LNCaP clone FGC (cell line): ENCODE data around the gene CDADC1.

ENCODE experiments used
- DNase-seq: peaks from one replicate; pipeline ENCODE4 v3.0.0-alpha.2; 2011; ENCODE audit warnings: low read depth
- H3K4me3 ChIP-seq: 2 replicates; pipeline ENCODE4 v1.5.1; 2011; ENCODE audit warnings: mild to moderate bottlenecking, low read depth, low read length, control low read depth
- TF ChIP-seq, protein P1 (sequence below): IDR thresholded peaks from 2 replicates; pipeline ENCODE4 v1.5.1; 2012; ENCODE audit warnings: mild to moderate bottlenecking; ENCODE audit not compliant: control insufficient read depth, insufficient read depth; ENCODE audit errors: extremely low read depth

The CDADC1 gene

DNA sequence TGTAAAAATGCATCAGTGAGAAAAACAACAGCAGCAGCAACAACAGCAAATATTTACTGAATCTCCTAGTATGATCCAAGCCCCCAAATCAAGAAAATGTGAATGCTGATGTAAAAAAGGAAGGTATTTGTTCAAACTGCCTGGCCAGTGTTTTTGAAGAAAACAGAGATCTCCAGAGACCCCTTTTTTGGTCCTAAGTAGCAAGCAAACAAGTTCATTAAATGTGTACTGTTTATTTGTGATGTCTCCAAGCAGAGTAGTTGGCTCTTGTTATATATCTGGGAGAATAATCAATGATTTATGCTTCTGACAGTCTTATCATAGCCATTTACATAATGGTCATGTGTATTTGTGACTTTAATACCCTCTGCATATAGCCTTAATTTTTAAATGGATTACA is 50.7 kb downstream of the CDADC1 start:
- no peak for DNase-seq
- H3K4me3 ChIP-seq: no peak overlapping the region
- TF ChIP-seq, protein P1, sequence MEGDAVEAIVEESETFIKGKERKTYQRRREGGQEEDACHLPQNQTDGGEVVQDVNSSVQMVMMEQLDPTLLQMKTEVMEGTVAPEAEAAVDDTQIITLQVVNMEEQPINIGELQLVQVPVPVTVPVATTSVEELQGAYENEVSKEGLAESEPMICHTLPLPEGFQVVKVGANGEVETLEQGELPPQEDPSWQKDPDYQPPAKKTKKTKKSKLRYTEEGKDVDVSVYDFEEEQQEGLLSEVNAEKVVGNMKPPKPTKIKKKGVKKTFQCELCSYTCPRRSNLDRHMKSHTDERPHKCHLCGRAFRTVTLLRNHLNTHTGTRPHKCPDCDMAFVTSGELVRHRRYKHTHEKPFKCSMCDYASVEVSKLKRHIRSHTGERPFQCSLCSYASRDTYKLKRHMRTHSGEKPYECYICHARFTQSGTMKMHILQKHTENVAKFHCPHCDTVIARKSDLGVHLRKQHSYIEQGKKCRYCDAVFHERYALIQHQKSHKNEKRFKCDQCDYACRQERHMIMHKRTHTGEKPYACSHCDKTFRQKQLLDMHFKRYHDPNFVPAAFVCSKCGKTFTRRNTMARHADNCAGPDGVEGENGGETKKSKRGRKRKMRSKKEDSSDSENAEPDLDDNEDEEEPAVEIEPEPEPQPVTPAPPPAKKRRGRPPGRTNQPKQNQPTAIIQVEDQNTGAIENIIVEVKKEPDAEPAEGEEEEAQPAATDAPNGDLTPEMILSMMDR: no peak

DNA sequence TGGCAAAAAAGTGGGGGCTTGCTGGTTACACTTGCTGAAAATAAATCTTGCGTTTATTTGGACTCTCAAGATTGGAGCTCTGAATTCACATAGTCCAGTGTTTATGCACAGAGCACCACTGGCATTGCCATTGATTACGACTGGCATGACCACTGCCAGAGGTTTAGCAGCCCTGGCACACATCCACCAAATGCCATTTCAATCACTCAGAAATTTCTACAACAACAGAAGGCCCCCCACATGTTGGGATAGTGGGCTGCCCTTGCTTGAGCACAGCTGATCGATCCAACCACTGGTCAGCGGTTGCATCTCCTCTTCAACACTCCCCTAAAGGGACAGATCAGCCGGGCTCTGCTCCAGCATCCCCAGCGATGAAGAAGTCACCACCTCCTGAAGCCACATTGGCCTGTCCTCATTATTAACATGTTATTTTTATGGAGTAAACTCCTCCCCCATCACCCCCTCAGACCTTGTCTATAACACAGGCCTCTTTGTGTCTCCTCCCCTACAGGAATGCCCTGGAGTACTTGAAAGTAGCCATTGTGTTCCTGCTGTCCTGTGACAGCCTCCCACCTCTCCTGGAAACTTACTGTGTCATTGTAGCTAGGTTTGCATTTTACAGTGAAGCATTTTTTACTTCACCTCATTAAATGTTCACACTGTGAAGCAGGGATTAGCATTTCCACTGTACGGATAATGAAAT is 51.3 kb downstream of the CDADC1 start:
- TF ChIP-seq, protein P1: no peak
- no peak for DNase-seq
- no peak overlapping the region for H3K4me3 ChIP-seq

DNA sequence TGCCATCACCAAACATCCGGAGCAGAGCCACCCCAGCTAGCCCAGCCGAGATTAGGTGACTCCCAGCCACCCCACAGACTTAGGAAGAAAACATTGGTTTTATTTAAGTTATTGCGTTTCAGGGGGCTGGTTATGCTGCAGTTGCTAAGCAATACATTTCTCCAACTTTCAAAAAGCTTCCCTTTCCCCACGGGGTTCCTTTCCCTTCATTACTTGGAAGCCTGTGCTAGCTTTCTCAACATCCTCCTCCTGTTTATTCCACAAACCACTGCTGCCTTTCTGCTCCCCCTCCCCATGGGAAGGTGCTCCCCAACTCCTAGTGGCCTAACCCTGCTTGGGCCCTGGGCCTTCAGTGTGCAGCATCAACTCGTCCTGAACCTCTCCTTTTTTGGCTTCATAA is 52.6 kb downstream of the CDADC1 start:
- H3K4me3 ChIP-seq: no peak overlapping the region
- no peak for DNase-seq
- TF ChIP-seq, protein P1: no peak

DNA sequence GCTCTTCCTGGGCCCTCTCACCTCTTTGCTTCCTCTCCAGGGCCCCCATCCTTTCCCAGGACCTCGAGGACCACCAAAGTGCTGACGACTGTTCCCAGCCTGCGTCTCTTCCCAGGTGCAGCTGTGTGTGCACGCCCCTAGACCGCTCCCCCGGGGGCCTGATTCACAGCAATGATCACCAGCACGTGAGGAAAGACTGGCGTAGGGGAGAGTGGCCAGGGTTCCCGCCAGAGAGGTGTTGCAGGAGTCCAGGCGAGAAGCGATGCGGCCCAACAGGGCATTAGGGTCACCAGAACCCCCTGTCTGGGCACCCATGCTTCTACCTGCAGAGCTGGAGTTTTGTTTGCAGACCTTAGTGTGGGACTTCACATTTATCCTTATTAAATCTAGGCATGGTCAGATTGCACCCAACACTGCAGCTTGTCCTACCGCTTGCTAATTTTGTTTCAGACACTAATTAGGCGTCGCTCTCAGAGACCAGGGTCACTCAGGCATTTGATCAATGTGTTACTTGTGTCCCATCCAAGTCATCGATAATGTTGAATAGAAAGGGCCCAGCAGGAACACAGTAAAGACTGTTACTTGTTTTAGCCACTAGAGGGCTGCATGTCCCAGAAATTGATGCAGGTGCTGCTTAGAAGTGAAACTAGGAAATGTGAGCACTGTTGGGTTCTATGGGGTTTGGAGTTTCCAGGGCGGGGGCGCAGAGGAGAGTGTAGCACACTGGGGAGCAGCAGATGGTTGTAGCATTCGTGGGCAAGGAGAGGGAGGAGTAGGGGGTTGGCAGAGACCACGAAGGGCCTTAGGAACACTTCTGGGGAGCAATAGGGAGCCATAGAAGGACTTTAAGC is 53.2 kb downstream of the CDADC1 start:
- TF ChIP-seq, protein P1: peak; percentile 77

DNA sequence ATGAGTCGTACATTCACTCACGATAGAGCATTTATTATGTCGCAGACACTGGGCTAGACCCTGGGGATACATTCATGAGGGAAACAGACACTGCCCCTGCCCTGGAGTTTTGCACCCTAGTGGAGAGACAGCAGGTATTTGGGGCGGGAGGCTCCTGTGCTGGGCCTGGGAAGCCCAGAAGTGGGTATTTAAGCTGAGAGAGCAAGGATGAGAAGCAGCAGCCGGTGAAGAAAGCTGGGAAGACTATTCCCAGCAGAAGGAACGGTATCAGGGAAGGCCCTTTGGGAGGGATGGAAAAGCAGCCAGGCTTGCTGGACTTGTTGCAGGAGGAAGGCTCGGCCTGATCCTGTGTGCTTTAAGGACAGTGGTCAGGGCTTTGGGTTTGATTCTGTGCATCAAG is 54.5 kb downstream of the CDADC1 start:
- H3K4me3 ChIP-seq: no peak overlapping the region
- TF ChIP-seq, protein P1: no peak
- DNase-seq: no peak

More for the DNA sequence above, 53.2 kb downstream of the CDADC1 start:
- H3K4me3 ChIP-seq: no peak overlapping the region
- peak; percentile 38 for DNase-seq

DNA sequence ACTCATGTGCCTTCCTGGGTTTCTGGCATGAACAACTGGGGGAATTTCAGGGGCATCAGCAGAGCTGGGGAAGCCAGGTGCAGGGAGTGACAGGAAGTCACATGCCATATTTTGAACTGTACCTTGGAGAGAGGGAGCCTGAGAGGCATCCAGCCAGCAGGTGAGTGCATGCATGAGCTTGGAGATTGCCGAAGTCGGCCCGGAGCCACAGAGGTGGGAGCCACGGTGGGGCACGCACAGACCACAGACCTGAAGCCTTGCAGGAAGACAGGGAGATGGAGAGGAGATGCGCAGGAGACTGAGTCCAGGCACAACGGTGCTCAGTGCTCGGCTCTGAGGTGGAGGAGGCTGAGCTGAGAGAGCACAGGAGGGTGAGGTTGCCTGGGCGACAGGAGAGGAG is 55.1 kb downstream of the CDADC1 start:
- no peak overlapping the region for H3K4me3 ChIP-seq
- TF ChIP-seq, protein P1: no peak
- no peak for DNase-seq
